ENCODE data around the gene LHCGR.

Gene LHCGR

GRCh38 chr2:48677450-48677849, 78.1 kb downstream of the LHCGR start:
- no peaks in the 10 kb centered on the region for H4K20me1 ChIP-seq (ENCODE audit: insufficient read depth)
- H3K27me3 ChIP-seq (ENCODE audit: insufficient read depth, low read depth) = no peaks in the 10 kb centered on the region
- no peak overlapping the region for H3K4me3 ChIP-seq (IDR thresholded peaks at IDR 0.05; ENCODE audit: insufficient read depth, low read depth, low read length)
- H3K79me2 ChIP-seq (ENCODE audit: insufficient read depth, low read depth) = no peaks in the 10 kb centered on the region
- no peak overlapping the region for H3K9ac ChIP-seq
- no peaks in the 10 kb centered on the region for H3K36me3 ChIP-seq (ENCODE audit: insufficient read depth)
- H3K4me1 ChIP-seq (ENCODE audit: low read depth, poor library complexity, severe bottlenecking) = no peaks in the 10 kb centered on the region
- no peak overlapping the region for H3K27ac ChIP-seq
- TF ChIP-seq CTCF (conservative IDR thresholded peaks at IDR 0.05; ENCODE audit: low read depth, low read length) = no peak
- no peak overlapping the region for H2AFZ ChIP-seq (ENCODE audit: low read depth)
- no peak overlapping the region for H3K4me2 ChIP-seq

GRCh38 chr2:48674933-48675332, 80.6 kb downstream of the LHCGR start:
- Histone ChIP-seq H3K4me3 (IDR thresholded peaks at IDR 0.05; ENCODE audit: insufficient read depth, low read depth, low read length) (no peak overlapping the region), H3K79me2 (ENCODE audit: insufficient read depth, low read depth) (no peaks in the 10 kb centered on the region), H3K9ac (no peak overlapping the region), H4K20me1 (ENCODE audit: insufficient read depth) (no peaks in the 10 kb centered on the region), H3K4me2 (no peak overlapping the region), H3K27me3 (ENCODE audit: insufficient read depth, low read depth) (no peaks in the 10 kb centered on the region), H3K27ac (no peak overlapping the region), H3K36me3 (ENCODE audit: insufficient read depth) (no peaks in the 10 kb centered on the region), H2AFZ (ENCODE audit: low read depth) (no peak overlapping the region), H3K4me1 (ENCODE audit: low read depth, poor library complexity, severe bottlenecking) (no peaks in the 10 kb centered on the region)
- no peak for TF ChIP-seq CTCF (conservative IDR thresholded peaks at IDR 0.05; ENCODE audit: low read depth, low read length)

GRCh38 chr2:48673581-48673980, 81.9 kb downstream of the LHCGR start:
- H3K9ac ChIP-seq = no peak overlapping the region
- no peak overlapping the region for H3K4me2 ChIP-seq
- H4K20me1 ChIP-seq (ENCODE audit: insufficient read depth) = no peaks in the 10 kb centered on the region
- H3K36me3 ChIP-seq (ENCODE audit: insufficient read depth) = no peaks in the 10 kb centered on the region
- no peak overlapping the region for H3K27ac ChIP-seq
- no peak overlapping the region for H2AFZ ChIP-seq (ENCODE audit: low read depth)
- no peak for TF ChIP-seq CTCF (conservative IDR thresholded peaks at IDR 0.05; ENCODE audit: low read depth, low read length)
- H3K79me2 ChIP-seq (ENCODE audit: insufficient read depth, low read depth) = no peaks in the 10 kb centered on the region
- no peaks in the 10 kb centered on the region for H3K4me1 ChIP-seq (ENCODE audit: low read depth, poor library complexity, severe bottlenecking)
- no peak overlapping the region for H3K4me3 ChIP-seq (IDR thresholded peaks at IDR 0.05; ENCODE audit: insufficient read depth, low read depth, low read length)
- H3K27me3 ChIP-seq (ENCODE audit: insufficient read depth, low read depth) = no peaks in the 10 kb centered on the region

- H3K36me3 ChIP-seq (ENCODE audit: insufficient read depth) = no peaks in the 10 kb centered on the region
- no peaks in the 10 kb centered on the region for H3K4me1 ChIP-seq (ENCODE audit: low read depth, poor library complexity, severe bottlenecking)
- no peaks in the 10 kb centered on the region for H4K20me1 ChIP-seq (ENCODE audit: insufficient read depth)
- no peaks in the 10 kb centered on the region for H3K79me2 ChIP-seq (ENCODE audit: insufficient read depth, low read depth)
- H3K4me2 ChIP-seq = no peak overlapping the region
- no peak overlapping the region for H2AFZ ChIP-seq (ENCODE audit: low read depth)
- no peaks in the 10 kb centered on the region for H3K27me3 ChIP-seq (ENCODE audit: insufficient read depth, low read depth)
- H3K9ac ChIP-seq = no peak overlapping the region
- H3K27ac ChIP-seq = no peak overlapping the region
- TF ChIP-seq CTCF (conservative IDR thresholded peaks at IDR 0.05; ENCODE audit: low read depth, low read length) = no peak
- H3K4me3 ChIP-seq (IDR thresholded peaks at IDR 0.05; ENCODE audit: insufficient read depth, low read depth, low read length) = no peak overlapping the region
Observed at GRCh38 chr2:48668992-48669391, 86.5 kb downstream of the LHCGR start.

All from KMS-11 (cell line).